ENCODE results near the gene KCNQ1. TPM values are rescaled to one million over a fixed set of nuclear protein-coding genes. Genes with fewer than 3 reads are reported as not detected.

KCNQ1 gene
- total RNA-seq, 1 donor from 2014 or later: 0.31 TPM

GRCh38 chr11:2716376-2717095, 271.7 kb downstream of the KCNQ1 start:
- no peak for DNase-seq

- DNase-seq: no peak
Observed at GRCh38 chr11:2717561-2718325, 272.9 kb downstream of the KCNQ1 start.

- no peak for DNase-seq
Observed at GRCh38 chr11:2718817-2719438, 274.1 kb downstream of the KCNQ1 start.

- DNase-seq: no peak
Observed at GRCh38 chr11:2719831-2720590, 275.2 kb downstream of the KCNQ1 start.

GRCh38 chr11:2721210-2721916, 276.6 kb downstream of the KCNQ1 start:
- DNase-seq: no peak

GRCh38 chr11:2722955-2723354, 278.1 kb downstream of the KCNQ1 start:
- DNase-seq: no peak

GRCh38 chr11:2724104-2724503, 279.3 kb downstream of the KCNQ1 start:
- no peak for DNase-seq

GRCh38 chr11:2724653-2725367, 280.0 kb downstream of the KCNQ1 start:
- DNase-seq: no peak

GRCh38 chr11:2725368-2726300, 280.8 kb downstream of the KCNQ1 start:
- DNase-seq: no peak

- DNase-seq: no peak
Observed at GRCh38 chr11:2726964-2727363, 282.2 kb downstream of the KCNQ1 start.

- no peak for DNase-seq
Observed at GRCh38 chr11:2728128-2728662, 283.4 kb downstream of the KCNQ1 start.

- peak; percentile 56 for DNase-seq
Observed at GRCh38 chr11:2728663-2729332, 284.0 kb downstream of the KCNQ1 start.

- DNase-seq: no peak
Observed at GRCh38 chr11:2729841-2730240, 285.0 kb downstream of the KCNQ1 start.

GRCh38 chr11:2730272-2731129, 285.7 kb downstream of the KCNQ1 start:
- DNase-seq: no peak

- no peak for DNase-seq
Observed at GRCh38 chr11:2731130-2732125, 286.6 kb downstream of the KCNQ1 start.

GRCh38 chr11:2732261-2732939, 287.6 kb downstream of the KCNQ1 start:
- DNase-seq: peak; percentile 34
